Adrenal gland (tissue), 5 donors: ENCODE data around the gene ACOT7.

Experiments
- POLR2A ChIP-seq, 2 donors: fragments of 450-650 bp; IDR thresholded peaks; one replicate each; pipeline ENCODE4 v1.6.1; 2017; ENCODE audit warnings: antibody characterized with exemption in 2 of 2, mild to moderate bottlenecking in 2 of 2, moderate library complexity in 1 of 2
- TF ChIP-seq, protein P1 (sequence below), 6 experiments: fragments of 450-650 bp in 4 of 6; fragments of 200-600 bp in 2 of 6; sonication (generic) in 1 of 6; IDR thresholded peaks; 1 replicate in 5 of 6; 2 replicates in 1 of 6; pipeline versions ENCODE4 v1.5.1 to v1.8.0; 2016 to 2021; ENCODE audit warnings: antibody characterized with exemption in 6 of 6, mild to moderate bottlenecking in 2 of 6, moderate library complexity in 1 of 6
- donor health status: DM: no; HTN: no; CAD: no.

DNA sequence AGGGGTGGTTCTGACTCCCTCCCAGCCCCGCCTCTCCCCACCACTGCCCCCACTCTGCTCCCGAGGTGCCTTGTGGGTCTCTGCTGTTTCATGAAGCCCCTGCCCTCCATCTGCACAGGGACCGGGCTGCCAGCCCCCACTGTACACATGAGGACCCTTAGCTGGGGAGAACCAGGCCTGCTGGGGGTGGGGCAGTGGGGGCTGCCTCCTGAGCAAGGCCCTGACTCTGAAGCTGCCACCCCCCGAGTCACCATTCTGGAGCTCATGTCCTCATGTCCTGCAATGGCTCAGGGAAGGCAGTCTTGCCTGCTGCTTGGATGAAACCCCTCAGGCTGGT lies 141.2 kb downstream of the ACOT7 start:
- TF ChIP-seq, protein P1, sequence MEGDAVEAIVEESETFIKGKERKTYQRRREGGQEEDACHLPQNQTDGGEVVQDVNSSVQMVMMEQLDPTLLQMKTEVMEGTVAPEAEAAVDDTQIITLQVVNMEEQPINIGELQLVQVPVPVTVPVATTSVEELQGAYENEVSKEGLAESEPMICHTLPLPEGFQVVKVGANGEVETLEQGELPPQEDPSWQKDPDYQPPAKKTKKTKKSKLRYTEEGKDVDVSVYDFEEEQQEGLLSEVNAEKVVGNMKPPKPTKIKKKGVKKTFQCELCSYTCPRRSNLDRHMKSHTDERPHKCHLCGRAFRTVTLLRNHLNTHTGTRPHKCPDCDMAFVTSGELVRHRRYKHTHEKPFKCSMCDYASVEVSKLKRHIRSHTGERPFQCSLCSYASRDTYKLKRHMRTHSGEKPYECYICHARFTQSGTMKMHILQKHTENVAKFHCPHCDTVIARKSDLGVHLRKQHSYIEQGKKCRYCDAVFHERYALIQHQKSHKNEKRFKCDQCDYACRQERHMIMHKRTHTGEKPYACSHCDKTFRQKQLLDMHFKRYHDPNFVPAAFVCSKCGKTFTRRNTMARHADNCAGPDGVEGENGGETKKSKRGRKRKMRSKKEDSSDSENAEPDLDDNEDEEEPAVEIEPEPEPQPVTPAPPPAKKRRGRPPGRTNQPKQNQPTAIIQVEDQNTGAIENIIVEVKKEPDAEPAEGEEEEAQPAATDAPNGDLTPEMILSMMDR (IDR thresholded peaks at IDR 0.05) = no peak
- no peak for TF ChIP-seq POLR2A (IDR thresholded peaks at IDR 0.05)
